NT2/D1 (cell line): ENCODE results near the gene OGFR.

Source experiments
- YY1 ChIP-seq: IDR thresholded peaks from 2 replicates; pipeline ENCODE4 v1.6.1; 2011; ENCODE audit not compliant: insufficient read length, insufficient read depth
- ZNF274 ChIP-seq: IDR thresholded peaks from 2 replicates; pipeline ENCODE4 v1.6.1; 2011; ENCODE audit warnings: mild to moderate bottlenecking, low read depth, low read length

- no peak for TF ChIP-seq ZNF274
- TF ChIP-seq YY1, result no peak
Observed at GRCh38 chr20:62826646-62827310, 22.1 kb downstream of the OGFR start.
